GM12873 (cell line): ENCODE measurements around the gene SOCS3.

ENCODE experiments used
- TF ChIP-seq, protein P1 (sequence below): IDR thresholded peaks from 2 replicates; pipeline ENCODE4 v1.5.1; 2012; ENCODE audit warnings: low read depth, mild to moderate bottlenecking, moderate library complexity, low read length, control low read depth; ENCODE audit not compliant: insufficient read depth; ENCODE audit errors: missing control alignments

The SOCS3 gene

DNA sequence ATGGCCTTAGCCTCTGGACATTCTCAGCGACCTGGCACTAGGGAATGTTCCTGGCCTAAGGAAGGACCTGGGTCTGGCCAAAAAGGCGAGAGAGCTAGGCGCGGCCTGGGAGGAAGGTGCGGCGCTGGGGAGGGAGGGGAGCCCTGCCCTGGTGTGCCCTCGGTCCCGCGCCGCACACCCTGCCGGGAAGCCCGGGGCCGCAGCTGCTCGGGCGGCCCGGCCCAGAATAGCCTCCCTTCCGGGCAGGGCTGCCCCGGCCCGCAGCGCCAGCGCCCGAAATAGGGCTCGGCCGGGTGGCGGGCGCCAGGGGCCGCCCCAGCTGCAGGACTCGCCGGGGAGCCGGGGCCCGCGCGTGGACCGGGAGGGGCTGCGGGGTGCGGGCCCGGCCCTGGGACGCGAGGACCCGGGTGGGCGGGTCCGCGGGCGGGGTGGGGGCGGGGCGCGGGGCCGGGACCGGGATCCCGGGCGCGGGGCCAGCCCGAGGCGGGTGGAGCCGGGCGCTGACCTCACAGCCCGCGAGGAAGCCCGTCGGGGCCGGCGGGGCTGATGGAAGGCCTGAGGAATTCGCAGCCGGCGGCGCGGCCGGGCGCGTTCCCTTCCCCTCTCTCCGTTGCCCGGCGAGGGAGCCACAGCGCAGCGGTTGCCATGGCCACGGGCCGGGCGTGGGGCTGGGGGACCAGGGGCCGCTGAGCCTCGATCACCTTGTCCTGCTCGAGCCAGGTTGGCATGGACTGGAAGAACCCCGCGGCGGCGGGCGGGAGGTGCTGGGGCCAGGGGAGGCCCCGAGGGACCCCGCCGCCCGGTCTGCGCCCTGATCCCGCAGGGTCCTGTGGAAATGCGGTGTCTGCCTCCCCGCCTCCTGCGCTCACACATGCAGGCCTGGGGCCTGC, 18.1 kb downstream of the SOCS3 start:
- TF ChIP-seq, protein P1, sequence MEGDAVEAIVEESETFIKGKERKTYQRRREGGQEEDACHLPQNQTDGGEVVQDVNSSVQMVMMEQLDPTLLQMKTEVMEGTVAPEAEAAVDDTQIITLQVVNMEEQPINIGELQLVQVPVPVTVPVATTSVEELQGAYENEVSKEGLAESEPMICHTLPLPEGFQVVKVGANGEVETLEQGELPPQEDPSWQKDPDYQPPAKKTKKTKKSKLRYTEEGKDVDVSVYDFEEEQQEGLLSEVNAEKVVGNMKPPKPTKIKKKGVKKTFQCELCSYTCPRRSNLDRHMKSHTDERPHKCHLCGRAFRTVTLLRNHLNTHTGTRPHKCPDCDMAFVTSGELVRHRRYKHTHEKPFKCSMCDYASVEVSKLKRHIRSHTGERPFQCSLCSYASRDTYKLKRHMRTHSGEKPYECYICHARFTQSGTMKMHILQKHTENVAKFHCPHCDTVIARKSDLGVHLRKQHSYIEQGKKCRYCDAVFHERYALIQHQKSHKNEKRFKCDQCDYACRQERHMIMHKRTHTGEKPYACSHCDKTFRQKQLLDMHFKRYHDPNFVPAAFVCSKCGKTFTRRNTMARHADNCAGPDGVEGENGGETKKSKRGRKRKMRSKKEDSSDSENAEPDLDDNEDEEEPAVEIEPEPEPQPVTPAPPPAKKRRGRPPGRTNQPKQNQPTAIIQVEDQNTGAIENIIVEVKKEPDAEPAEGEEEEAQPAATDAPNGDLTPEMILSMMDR: no peak

GRCh38 chr17:78340183-78340955, 19.5 kb downstream of the SOCS3 start:
- TF ChIP-seq, protein P1: no peak

- TF ChIP-seq, protein P1: peak; percentile 6
Observed at GRCh38 chr17:78338486-78339259, 21.2 kb downstream of the SOCS3 start.

GRCh38 chr17:78337244-78338109, 22.4 kb downstream of the SOCS3 start:
- TF ChIP-seq, protein P1: no peak

DNA sequence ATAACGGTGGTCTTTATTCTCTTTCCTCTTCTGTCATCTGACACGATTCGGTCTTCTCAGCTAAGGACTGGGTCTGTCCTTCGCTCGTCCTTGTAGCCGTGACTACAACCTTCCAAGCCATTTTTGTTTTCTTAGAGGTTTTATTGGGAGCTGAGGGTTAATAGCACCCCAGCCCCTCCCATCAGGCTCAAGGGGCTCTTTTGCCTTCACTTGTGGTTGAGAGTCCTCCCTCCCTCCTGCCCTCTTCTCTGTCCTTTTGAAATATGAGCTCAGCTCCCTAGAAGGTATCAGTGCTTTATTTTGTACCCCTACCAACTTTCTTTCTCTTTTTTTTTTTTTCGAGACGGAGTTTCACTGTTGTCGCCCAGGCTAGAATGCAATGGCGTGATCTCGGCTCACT, 24.7 kb downstream of the SOCS3 start:
- TF ChIP-seq, protein P1: no peak

DNA sequence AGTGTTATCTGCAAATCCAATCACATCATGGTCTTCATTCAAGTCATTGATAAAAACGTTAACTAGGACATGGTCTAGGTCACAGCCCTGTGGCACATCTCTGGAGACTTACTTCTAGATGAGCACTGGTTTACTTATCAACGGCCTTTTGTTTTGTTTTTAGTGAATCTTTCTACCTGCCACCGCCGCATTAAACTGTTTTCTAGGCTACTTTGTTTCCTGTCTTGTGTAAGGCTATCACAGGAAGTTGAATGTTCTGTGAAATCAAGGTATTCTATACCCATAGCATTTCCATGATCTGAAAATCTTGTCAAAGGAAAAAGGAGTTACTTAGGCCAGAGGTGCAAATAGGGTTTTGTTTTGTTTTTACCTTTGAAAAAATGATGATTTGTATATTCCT, 26.9 kb downstream of the SOCS3 start:
- TF ChIP-seq, protein P1: no peak
